CD4-positive, alpha-beta T cell treated with Interleukin-1 beta for 1 hour (primary cell): ENCODE results near the gene ABCA2.

Source experiments
- DNase-seq, 2 donors: peaks; one replicate each; pipeline ENCODE4 v3.0.0-alpha.2; 2020 to 2022

The ABCA2 gene

DNA sequence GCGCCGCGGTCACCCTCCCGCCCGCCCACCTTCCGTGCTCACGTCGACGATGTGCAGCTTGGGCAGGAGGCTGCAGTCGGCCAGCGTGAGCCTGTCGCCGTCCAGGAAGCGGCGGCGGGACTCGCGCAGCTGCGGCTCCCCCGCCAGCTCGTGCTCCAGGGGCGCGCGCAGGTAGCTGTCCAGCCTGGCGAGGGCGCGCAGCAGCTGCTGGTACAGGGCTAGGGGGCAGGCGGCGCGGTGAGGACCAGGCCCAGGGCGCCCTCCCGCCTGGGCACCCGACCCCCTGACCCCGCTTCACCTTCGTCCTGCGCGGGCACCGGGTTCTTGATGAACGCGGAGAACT, 33.2 kb downstream of the ABCA2 start:
- no peak for DNase-seq

DNA sequence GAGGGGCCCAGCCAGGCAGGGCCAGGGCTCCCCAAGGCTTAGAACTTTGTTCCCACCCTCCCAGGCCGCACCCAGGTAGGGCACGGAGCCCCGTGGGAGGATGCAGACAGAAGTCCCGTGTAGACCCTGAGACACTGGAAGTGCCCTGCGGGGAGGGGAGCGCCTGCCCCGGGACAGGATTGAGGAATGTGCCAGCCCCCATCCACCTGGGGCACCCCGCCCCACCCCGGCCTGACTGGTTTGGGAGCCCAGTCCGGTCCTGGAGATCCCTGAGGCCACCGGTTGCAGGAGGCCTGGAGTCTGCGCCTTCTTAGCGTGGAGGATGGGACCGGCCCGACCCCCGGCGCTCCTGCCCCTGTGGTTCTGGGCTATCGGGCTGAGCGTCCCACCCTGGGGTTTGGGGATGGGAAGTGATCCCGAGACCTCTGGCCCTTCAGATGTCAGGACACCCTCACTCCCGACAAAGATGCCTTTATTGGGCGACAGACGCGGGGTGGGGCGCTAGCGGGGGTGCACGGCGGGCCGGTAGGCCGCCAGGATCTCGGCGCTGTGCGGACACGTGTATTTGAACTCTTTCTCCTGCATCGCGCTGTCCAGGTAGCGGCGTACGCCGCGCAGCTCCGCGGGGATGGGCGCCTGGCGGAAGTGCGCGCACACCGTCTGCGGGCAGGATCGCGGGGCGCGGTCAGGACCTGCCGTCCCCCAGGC, 33.7 kb downstream of the ABCA2 start:
- no peak for DNase-seq

DNA sequence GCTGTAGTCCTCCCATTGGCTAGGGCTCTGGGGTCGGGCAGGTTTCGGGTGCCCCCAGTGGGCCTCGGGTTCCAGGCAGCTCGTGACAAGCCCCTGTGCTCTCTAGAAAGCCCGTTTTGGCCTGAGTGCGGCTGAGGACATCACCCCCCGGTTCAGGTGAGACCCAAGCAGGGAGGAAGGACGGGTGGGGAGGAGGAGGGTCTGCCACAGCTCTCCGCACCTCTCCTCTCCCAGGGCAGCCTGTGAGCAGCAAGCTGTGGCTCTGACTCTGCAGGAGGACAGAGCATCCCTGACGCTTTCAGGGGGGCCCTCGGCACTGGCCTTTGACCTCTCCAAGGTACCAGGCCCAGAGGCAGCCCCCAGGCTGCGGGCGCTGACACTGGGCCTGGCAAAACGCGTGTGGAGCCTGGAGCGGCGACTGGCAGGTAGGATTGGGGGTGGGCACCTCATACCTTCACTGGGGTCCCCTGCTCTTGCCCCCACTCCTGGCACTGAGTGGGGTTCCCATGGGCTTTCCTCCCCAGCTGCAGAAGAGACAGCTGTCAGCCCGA, 35.1 kb downstream of the ABCA2 start:
- no peak for DNase-seq

DNA sequence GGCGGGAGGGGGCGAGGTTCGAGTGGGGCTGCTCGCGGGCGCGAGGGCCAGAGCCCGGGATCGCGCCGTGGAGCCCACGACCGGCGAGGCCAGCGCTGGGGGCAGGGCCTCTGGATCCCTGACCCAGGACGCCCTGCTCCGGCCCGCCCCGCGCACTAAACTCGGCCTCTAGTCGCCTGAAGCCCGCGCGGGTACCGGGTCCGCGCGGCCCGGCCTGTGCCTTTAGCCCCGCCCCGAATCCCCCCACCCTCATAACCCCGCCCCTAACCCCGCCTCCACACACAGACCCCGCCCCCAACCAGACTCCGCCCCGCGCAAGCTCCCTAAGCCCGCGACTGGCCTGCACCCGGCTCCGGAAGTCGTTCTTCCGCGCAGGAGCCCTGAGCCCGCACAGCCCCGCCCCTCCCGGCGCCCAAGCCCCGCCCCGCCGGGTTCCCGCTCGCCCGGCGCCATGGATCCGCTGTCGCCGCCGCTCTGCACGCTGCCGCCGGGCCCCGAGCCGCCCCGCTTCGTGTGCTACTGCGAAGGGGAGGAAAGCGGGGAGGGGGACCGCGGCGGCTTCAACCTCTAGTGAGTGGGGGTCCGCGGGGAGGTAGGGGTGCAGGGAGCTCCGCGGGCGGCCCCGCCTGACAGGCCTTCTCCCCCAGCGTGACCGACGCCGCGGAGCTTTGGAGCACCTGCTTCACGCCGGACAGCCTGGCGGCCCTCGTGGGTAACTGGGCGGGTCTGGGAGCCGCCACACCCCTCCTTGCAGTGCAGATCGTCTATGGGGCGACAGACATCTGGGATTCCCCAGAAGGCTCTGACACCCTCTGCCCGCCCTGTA, 35.8 kb downstream of the ABCA2 start, which contains the start of gene PAXX:
TSS of gene PAXX (plus strand) at position 430 of the 826 bp plus-strand sequence. CDS start at position 452, 22 bp downstream.
- DNase-seq = peak; percentile 94

DNA sequence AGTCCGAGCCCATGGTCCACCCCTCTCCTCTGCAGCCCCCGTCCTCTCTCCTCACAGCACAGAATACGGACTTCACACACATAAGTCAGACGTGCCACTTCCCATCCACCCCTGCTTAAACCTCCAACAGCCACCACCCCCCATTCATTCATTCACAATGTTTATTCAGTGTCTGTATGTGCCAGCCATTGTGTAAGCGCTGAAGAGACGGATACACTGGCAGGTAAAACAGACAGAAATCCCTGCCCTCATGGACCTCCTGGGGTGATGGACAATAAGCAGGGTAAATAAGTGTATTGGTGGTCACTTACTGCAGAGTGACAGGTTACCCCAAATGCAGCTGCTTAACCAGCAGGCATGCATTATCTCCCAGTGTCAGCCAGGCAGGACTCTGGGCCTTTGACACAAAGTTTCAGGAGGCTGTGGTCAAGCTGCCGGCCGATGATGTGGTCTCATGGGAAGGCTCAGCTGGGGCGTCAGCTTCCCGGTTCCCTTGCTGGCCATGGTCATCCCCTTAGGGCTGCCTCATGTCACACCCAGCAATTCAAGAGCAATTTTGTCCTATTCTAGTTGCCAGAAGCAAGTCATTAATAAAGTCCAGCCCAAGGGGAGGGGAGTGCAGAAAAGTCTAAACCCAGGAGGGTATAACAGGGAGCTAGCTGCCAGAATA, 37.7 kb downstream of the ABCA2 start:
- DNase-seq = no peak

GRCh38 chr9:136988872-136989271, 39.2 kb downstream of the ABCA2 start:
- DNase-seq = no peak

GRCh38 chr9:136985853-136986252, 42.2 kb downstream of the ABCA2 start:
- no peak for DNase-seq

GRCh38 chr9:136985027-136985602, 42.9 kb downstream of the ABCA2 start:
- DNase-seq = no peak

DNA sequence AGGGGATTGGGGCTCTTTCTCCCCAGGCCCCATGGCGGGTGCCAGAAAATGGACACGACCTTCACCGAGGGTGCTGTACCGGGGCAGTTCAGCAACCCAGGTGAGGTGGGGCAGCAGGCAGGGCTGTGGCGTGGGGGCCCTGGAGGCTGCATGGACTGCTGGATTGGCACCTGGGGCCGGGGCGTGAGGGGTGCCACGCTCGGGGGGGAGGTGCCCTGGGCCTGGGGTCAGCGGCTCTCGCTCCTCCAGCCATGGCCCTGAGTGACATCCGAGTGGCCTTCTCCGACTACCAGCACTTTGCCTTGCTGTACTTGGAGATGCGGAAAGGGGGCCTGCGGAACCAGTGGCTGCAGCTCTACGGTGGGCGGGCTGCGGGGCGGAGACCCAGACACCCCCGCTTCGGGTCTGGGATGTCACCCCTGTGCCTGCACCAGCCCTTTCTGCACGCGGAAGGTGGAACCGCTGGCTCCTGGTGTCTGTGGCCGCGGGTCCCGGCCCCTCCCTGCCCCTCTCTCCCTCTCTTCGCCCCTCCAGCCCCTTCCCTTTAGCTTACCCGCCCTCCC, 43.5 kb downstream of the ABCA2 start:
- no peak for DNase-seq

GRCh38 chr9:136983656-136984314, 44.3 kb downstream of the ABCA2 start:
- DNase-seq = no peak

- no peak for DNase-seq
These were observed 44.9 kb downstream of the ABCA2 start for GRCh38 chr9:136983167-136983566.

- DNase-seq = no peak
These were observed 45.6 kb downstream of the ABCA2 start, which contains the start of gene LCNL1 for GRCh38 chr9:136982232-136983051. TSS of gene LCNL1 (plus strand) at chr9:136982993. CDS start at chr9:136983587, 594 bp downstream.

DNA sequence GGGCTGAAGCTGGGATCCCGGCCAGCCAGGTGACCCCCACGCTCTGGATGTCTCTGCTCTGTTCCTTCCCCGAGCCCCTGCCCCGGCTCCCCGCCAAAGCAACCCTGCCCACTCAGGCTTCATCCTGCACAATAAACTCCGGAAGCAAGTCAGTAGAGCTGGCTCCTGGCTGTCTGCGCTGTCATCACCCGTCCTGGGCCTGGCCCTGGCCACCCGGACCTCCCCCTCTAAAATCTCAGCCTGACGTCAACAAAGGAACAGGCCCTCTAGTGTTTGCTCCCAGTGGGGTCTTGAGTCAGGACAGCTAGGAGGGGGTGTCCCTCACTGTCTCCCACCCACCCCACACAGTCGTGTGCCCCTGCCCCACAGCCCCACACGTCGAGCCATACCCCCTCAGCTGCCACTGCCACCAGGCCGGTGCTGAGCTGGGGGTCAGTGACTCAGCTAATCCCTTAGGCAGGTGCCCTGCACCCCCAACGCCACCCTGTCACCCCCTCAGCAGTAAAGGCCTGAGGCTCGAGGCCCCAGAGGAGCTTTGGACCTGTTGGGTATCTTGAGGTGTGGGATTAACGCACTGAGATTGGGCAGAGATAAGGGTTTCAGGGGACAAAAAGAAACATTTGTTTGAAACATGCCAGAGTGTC, 46.3 kb downstream of the ABCA2 start:
- no peak for DNase-seq

DNA sequence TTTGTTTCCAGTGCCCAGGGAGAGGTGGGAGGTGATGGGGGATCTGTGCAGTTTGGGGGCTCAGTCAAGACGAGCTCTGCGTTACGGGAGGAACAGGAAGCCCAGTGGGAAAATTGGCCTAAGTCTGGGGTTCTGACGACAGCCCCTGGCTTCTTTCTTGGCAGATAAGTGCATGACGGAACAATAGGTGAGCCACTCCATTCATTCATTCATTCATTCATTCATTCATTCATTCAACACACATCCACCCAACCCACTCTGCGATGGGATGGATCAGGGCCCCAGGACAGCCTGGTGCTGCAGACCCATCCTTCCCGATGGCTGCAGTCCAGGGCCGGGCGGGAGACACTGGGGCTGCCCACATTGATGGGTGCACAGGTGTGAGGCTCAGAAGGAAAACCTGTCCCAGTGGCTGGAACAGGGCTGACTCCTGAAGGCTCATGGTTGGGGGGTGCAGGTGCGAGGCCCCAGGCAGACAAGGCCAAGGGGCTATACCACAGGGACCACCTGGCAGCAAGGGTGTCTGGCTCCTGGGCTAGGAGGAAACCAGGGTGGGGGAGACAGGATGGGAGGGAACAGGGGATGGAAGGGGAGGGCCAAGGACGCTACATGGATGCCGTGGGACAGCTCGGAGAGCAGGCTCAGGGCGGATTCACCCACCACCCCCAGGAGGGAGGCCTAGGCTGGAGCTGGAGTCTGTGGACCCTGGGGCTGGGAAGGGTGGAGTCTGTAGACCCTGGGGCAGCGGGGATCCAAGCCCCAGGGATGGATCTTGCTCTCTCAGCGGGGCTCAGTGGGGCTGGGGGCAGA, 47.2 kb downstream of the ABCA2 start:
- no peak for DNase-seq

GRCh38 chr9:136979769-136980587, 48.1 kb downstream of the ABCA2 start:
- DNase-seq = no peak

DNA sequence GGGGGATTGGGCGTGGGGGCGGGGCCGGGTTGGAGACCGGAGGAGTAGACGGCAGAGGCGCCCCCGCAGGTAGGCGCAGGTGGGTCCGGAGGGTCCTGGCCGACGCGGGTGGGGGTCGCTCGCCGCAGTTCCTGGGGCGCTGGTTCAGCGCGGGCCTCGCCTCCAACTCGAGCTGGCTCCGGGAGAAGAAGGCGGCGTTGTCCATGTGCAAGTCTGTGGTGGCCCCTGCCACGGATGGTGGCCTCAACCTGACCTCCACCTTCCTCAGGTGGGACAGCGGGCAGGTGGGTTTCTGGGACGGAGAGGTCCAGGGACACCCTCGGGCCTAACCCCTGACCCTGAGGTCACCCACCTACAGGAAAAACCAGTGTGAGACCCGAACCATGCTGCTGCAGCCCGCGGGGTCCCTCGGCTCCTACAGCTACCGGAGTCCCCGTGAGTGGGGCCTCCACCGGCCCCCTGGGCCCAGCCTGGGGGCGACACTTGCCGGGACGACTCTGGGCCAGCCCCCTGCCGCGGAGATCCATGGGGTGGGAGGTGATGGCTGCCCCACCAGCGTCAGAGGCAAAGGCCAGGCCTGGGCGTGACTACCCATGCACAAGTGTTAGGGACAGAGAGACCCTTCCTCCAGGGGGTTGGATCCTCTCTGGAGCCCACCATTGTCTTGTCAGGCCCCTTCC, 49.0 kb downstream of the ABCA2 start:
- DNase-seq = no peak

GRCh38 chr9:136978073-136978864, 49.8 kb downstream of the ABCA2 start:
- peak; percentile 71 to 72 for DNase-seq
